A549 (cell line): ENCODE data around the gene ZNF675. TPM values are rescaled to one million over a fixed set of nuclear protein-coding genes. Genes with fewer than 3 reads are reported as not detected.
"Not testable (repeated sequence)": the region's sequence is repeated elsewhere in the genome, so short reads cannot be mapped to it uniquely, and the experiment has no call there.

Experiments used
- ATAC-seq, 2 experiments: fragments of 200-7000 bp in 1 of 2; fragments of >200 bp in 1 of 2; cut with Nextera tagmentation in 1 of 2; cut with Tn5 transposase in 1 of 2; 3 replicates each; pipeline versions ENCODE4 v1.8.0 to v1.9.1; 2018 to 2020; ENCODE audit warnings: mild to moderate bottlenecking in 1 of 2, moderate library complexity in 1 of 2
- CTCF ChIA-PET: fragments of 300-600 bp; sonication (Branson Sonifier 250); formaldehyde crosslinking; extraction: SDS; loops from one replicate; lab custom pipeline; 2021; ENCODE audit warnings: antibody characterized with exemption, inconsistent platforms; lab: Yijun Ruan, JAX
- POLR2A ChIA-PET: fragments of 350-600 bp; formaldehyde crosslinking; extraction: SDS; loops from one replicate; lab custom pipeline; 2021; ENCODE audit warnings: antibody characterized with exemption, inconsistent platforms; lab: Yijun Ruan, JAX
- DNase-seq, 2 experiments: peaks; one replicate each; pipeline versions ENCODE4 v3.0.0 to v3.0.0-alpha.2; 2011 to 2016; ENCODE audit warnings: low read depth in 1 of 2, low spot score in 1 of 2
- FAIRE-seq: peaks from 2 replicates; lab custom pipeline; 2011; peaks lifted over from hg19 to GRCh38; lab: Jason Lieb, UNC
- H3K27ac ChIP-seq, 2 experiments: fragments of >200 bp; sonication (Bioruptor Twin); formaldehyde crosslinking; 3 replicates each; pipeline ENCODE4 v1.5.1; 2016 to 2017
- H3K4me1 ChIP-seq: fragments of >200 bp; sonication (Bioruptor Twin); formaldehyde crosslinking; 3 replicates; pipeline ENCODE4 v1.6.1; 2016
- H3K4me2 ChIP-seq: fragments of >200 bp; sonication (Bioruptor Twin); formaldehyde crosslinking; 3 replicates; pipeline ENCODE4 v1.6.1; 2016
- H3K4me3 ChIP-seq: fragments of >200 bp; sonication (Bioruptor Twin); formaldehyde crosslinking; 3 replicates; pipeline ENCODE4 v1.5.1; 2016
- H3K9me3 ChIP-seq: fragments of >200 bp; sonication (Bioruptor Twin); formaldehyde crosslinking; 3 replicates; pipeline ENCODE4 v1.6.1; 2016
- BCL3 ChIP-seq: fragments of >200 bp; sonication (Bioruptor Twin); formaldehyde crosslinking; IDR thresholded peaks from 3 replicates; pipeline ENCODE4 v1.6.1; 2016
- CBX2 ChIP-seq: fragments of 200-600 bp; sonication (generic); IDR thresholded peaks from 2 replicates; pipeline ENCODE4 v1.6.1; 2016; ENCODE audit warnings: low read depth, mild to moderate bottlenecking, borderline replicate concordance
- CBX8 ChIP-seq: fragments of 200-600 bp; sonication (generic); IDR thresholded peaks from 2 replicates; pipeline ENCODE4 v1.6.1; 2016
- CEBPB ChIP-seq, 2 experiments: fragments of >200 bp in 1 of 2; sonication (Bioruptor Twin) in 1 of 2; formaldehyde crosslinking in 1 of 2; IDR thresholded peaks; 2 replicates each; pipeline ENCODE4 v1.6.1; 2012 to 2016
- CTCF ChIP-seq: fragments of >200 bp; sonication (Bioruptor Twin); formaldehyde crosslinking; IDR thresholded peaks from 3 replicates; pipeline ENCODE4 v1.5.1; 2016
- ESRRA ChIP-seq: fragments of 150-350 bp; IDR thresholded peaks from 2 replicates; pipeline ENCODE4 v1.6.1; 2014; ENCODE audit warnings: mild to moderate bottlenecking, low read length, borderline replicate concordance
- FOSB ChIP-seq: fragments of 250-450 bp; sonication (Bioruptor Pico); IDR thresholded peaks from 2 replicates; pipeline ENCODE4 v1.5.0; 2020; ENCODE audit warnings: mild to moderate bottlenecking, moderate library complexity
- FOXS1 ChIP-seq: fragments of 250-450 bp; sonication (Bioruptor Pico); IDR thresholded peaks from 2 replicates; pipeline ENCODE4 v1.5.0; 2020; ENCODE audit warnings: mild to moderate bottlenecking, moderate library complexity
- GATA3 ChIP-seq: IDR thresholded peaks from 2 replicates; pipeline ENCODE4 v1.6.1; 2012; ENCODE audit warnings: borderline replicate concordance
- HOXA7 ChIP-seq: fragments of 250-450 bp; sonication (Bioruptor Pico); IDR thresholded peaks from 2 replicates; pipeline ENCODE4 v1.5.0; 2020; ENCODE audit warnings: mild to moderate bottlenecking, moderate library complexity
- JUN ChIP-seq, 2 experiments: fragments of >200 bp; sonication (Bioruptor Twin); formaldehyde crosslinking; IDR thresholded peaks; 2 replicates in 1 of 2; 3 replicates in 1 of 2; pipeline ENCODE4 v1.6.1; 2016 to 2017
- MAX ChIP-seq: IDR thresholded peaks from 2 replicates; pipeline ENCODE4 v1.6.1; 2012
- MAZ ChIP-seq: fragments of 150-350 bp; IDR thresholded peaks from 2 replicates; pipeline ENCODE4 v1.6.1; 2014; ENCODE audit warnings: antibody characterized with exemption, low read depth, low read length, borderline replicate concordance
- PHF8 ChIP-seq: fragments of 200-600 bp; sonication (generic); IDR thresholded peaks from 2 replicates; pipeline ENCODE4 v1.6.1; 2016; ENCODE audit warnings: low read depth, mild to moderate bottlenecking, antibody characterized with exemption, moderate library complexity, borderline replicate concordance
- RFX5 ChIP-seq: fragments of 450-650 bp; IDR thresholded peaks from 2 replicates; pipeline ENCODE4 v1.7.1; 2014; ENCODE audit warnings: antibody characterized with exemption, mild to moderate bottlenecking, moderate library complexity
- SMC3 ChIP-seq: fragments of >200 bp; sonication (Bioruptor Twin); formaldehyde crosslinking; IDR thresholded peaks from 3 replicates; pipeline ENCODE4 v1.6.1; 2018; ENCODE audit warnings: inconsistent platforms
- ZSCAN20 ChIP-seq: fragments of 250-450 bp; sonication (Bioruptor Pico); IDR thresholded peaks from 2 replicates; pipeline ENCODE4 v1.8.0; 2022; ENCODE audit warnings: mild to moderate bottlenecking, moderate library complexity
- WGBS: methylation state at CpG from one replicate; pipeline ENCODE4 v1.1.6; 2017; ENCODE audit errors: missing lambda C conversion rate; 5-methylcytosine and 5-hydroxymethylcytosine counted together
- polyA plus RNA-seq, 4 experiments: library from polyadenylated mRNA; depleted of rRNA in 3 of 4; stranded (reverse); fragments of >200 nt; fragmentation: RNase III in 1 of 4; extraction: RNeasy Plus Mini Kit Qiagen cat#74134 plus additional on column Dnase treatment in 1 of 4; gene quantifications; 2 replicates in 3 of 4; 3 replicates in 1 of 4; pipeline ENCODE4 v1.2.3, GENCODE V29; 2011 to 2017
- TF ChIP-seq, protein P1 (sequence below): IDR thresholded peaks from 2 replicates; pipeline ENCODE4 v1.6.1; 2012; ENCODE audit warnings: low read depth, borderline replicate concordance
- TF ChIP-seq, protein P2 (sequence below): fragments of 150-350 bp; IDR thresholded peaks from 2 replicates; pipeline ENCODE4 v1.6.1; 2014; ENCODE audit warnings: low read depth, mild to moderate bottlenecking, low read length

The ZNF675 gene
- polyA plus RNA-seq, 2 of the 4 experiments (the other 2 are of a cell fraction) = 6.2 to 8.4 TPM

- H3K27ac ChIP-seq = no peak overlapping the region
- no peak for TF ChIP-seq CTCF
- no peak for TF ChIP-seq ZSCAN20
- no peak for TF ChIP-seq MAX
- no peak for TF ChIP-seq FOSB (CRISPR knock-in tag)
- no peak for TF ChIP-seq HOXA7 (CRISPR knock-in tag)
- ATAC-seq (no peak), DNase-seq (no peak), FAIRE-seq (no peak)
- CTCF ChIA-PET = no interaction called here
- no peak overlapping the region for H3K4me3 ChIP-seq
- POLR2A ChIA-PET = no interaction called here
- H3K4me1 ChIP-seq = no peaks in the 10 kb centered on the region
- H3K9me3 ChIP-seq = peaks cover 32% of the 10 kb centered on the region
- no peak overlapping the region for H3K4me2 ChIP-seq
- 48% methylated on average over 6 of the region's 6 CpGs for WGBS
These were observed 11.9 kb upstream of the ZNF675 start for GRCh38 chr19:23698711-23699520.

DNA sequence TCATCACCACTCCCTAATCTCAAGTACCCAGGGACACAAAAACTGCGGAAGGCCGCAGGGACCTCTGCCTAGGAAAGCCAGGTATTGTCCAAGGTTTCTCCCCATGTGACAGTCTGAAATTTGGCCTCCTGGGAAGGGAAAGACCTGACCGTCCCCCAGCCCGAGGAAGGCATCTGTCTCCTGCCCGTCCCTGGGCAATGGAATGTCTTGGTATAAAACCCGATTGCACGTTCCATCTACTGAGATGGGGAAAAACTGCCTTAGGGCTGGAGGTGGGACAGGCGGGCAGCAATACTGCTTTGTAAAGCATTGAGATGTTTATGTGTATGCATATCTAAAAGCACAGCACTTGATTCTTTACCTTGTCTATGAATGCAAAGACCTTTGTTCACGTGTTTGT lies 5.9 kb upstream of the ZNF675 start:
- H3K9me3 ChIP-seq = peaks cover 25% of the 10 kb centered on the region
- ATAC-seq, FAIRE-seq, H3K27ac ChIP-seq, POLR2A ChIA-PET, DNase-seq, H3K4me2 ChIP-seq, H3K4me3 ChIP-seq, H3K4me1 ChIP-seq, CTCF ChIA-PET: not testable (repeated sequence)
- 13% methylated on average over 9 of the region's 9 CpGs for WGBS

GRCh38 chr19:23673132-23673531 lies 13.9 kb downstream of the ZNF675 start:
- TF ChIP-seq SMC3 = no peak
- no peak for TF ChIP-seq MAZ
- no peak for TF ChIP-seq CEBPB (IDR thresholded peaks at IDR 0.05)
- peaks cover 59% of the 10 kb centered on the region for H3K9me3 ChIP-seq
- no peaks in the 10 kb centered on the region for H3K4me1 ChIP-seq
- POLR2A ChIA-PET = no interaction called here
- no peak overlapping the region for H3K27ac ChIP-seq
- no peak overlapping the region for H3K4me2 ChIP-seq
- FAIRE-seq (no peak), ATAC-seq (no peak), DNase-seq (no peak)
- H3K4me3 ChIP-seq = no peak overlapping the region
- CTCF ChIA-PET = no interaction called here
- WGBS = 87% methylated on average over 2 of the region's 2 CpGs

- DNase-seq, H3K27ac ChIP-seq, H3K4me3 ChIP-seq, FAIRE-seq, ATAC-seq, H3K4me1 ChIP-seq, CTCF ChIA-PET, POLR2A ChIA-PET, H3K4me2 ChIP-seq: not testable (repeated sequence)
- 91% methylated on average over 16 of the region's 32 CpGs for WGBS
- peaks cover 70% of the 10 kb centered on the region for H3K9me3 ChIP-seq
These were observed 18.4 kb downstream of the ZNF675 start for GRCh38 chr19:23668606-23669005.

DNA sequence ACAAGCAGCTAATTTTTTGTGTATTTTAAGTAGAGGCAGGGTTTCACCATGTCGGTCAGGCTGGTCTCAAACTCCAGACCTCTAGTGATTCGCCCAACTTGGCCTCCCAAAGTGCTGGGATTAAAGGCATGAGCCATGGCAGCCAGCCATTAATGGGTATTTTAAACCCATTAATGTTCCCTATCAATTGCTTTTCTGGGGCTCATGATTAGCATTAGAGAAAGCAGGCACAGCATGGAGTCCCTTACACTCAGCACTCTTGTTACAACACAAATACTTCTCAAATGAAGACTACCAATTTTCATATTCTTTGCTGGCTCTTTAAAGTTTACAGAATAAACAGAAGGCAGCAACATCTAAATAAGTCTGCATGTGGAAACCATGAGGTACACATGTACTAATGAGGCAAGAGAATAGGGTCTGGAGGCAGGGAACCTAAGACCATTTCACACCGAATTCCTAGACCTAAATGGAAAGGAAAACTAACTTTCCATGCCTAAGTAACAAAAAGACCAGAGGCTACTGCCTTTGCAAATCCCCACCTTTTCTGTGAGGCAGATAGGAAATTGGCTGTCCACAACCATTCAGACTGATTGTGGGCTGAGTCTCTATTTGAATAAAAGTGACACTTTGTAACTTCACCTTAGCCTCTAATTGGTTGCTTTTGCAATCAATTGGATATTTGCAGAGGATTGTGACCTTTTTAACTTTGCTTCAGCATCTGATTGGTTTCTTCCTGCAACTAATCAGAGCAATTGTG lies 21.2 kb downstream of the ZNF675 start:
- Histone ChIP-seq H3K4me3 (no peak overlapping the region), H3K4me2 (no peak overlapping the region), H3K4me1 (no peaks in the 10 kb centered on the region), H3K9me3 (peaks cover 71% of the 10 kb centered on the region), H3K27ac (no peak overlapping the region)
- POLR2A ChIA-PET = no interaction called here
- ATAC-seq (no peak), FAIRE-seq (no peak), DNase-seq (no peak)
- WGBS = 54% methylated on average over 3 of the region's 3 CpGs
- CTCF ChIA-PET = interaction anchor here (1.8 kb wide), 1 partner anchor 16 kb away, joined by 4 read pairs; no protein-coding TSS in a partner anchor
- TF ChIP-seq, protein P1, sequence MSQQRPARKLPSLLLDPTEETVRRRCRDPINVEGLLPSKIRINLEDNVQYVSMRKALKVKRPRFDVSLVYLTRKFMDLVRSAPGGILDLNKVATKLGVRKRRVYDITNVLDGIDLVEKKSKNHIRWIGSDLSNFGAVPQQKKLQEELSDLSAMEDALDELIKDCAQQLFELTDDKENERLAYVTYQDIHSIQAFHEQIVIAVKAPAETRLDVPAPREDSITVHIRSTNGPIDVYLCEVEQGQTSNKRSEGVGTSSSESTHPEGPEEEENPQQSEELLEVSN = no peak
- TF ChIP-seq CBX8 (no peak), SMC3 (no peak), ESRRA (no peak), CBX2 (no peak), JUN (IDR thresholded peaks at IDR 0.05) (no peak), PHF8 (no peak), RFX5 (no peak), GATA3 (no peak), ZSCAN20 (no peak), BCL3 (no peak), FOXS1 (CRISPR knock-in tag) (no peak)
- TF ChIP-seq, protein P2, sequence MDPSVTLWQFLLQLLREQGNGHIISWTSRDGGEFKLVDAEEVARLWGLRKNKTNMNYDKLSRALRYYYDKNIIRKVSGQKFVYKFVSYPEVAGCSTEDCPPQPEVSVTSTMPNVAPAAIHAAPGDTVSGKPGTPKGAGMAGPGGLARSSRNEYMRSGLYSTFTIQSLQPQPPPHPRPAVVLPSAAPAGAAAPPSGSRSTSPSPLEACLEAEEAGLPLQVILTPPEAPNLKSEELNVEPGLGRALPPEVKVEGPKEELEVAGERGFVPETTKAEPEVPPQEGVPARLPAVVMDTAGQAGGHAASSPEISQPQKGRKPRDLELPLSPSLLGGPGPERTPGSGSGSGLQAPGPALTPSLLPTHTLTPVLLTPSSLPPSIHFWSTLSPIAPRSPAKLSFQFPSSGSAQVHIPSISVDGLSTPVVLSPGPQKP = no peak
